ENCODE data around the gene ABCA13.
"Not testable (repeated sequence)": the region's sequence is repeated elsewhere in the genome, so short reads cannot be mapped to it uniquely, and the experiment has no call there.

The ABCA13 gene

DNA sequence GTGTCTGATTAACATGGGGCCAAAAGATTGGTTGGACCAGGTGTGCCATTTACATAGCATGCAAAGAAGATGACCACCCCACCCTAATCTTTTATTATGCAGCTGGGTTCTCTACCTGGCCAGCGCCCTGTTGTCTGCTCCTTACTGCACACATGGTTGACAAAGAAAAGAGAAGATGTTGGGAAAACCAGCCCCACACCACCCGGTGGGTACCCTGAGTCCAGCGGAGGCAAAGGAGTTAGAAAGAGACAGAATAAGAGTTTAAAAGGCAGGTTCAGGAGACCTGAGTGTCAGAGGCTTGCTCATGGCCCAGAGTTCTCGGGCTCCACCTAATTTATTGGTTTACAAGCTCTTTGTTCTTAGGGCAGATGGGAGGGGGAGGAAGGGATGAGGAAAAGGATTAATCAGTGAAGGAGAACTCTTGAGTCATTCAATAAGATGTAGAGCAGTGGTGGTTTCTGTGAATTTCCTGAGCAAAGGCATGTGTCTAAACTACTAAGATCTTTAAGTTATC lies 24.1 kb upstream of the ABCA13 start:
- Histone ChIP-seq H2AFZ (ENCODE audit: low read depth) (no peak overlapping the region), H3K9ac (no peak overlapping the region), H3K36me3 (ENCODE audit: insufficient read depth) (no peaks in the 10 kb centered on the region)

GRCh38 chr7:48147690-48148089 lies 23.6 kb upstream of the ABCA13 start:
- not testable (repeated sequence) for H3K4me3 ChIP-seq (IDR thresholded peaks at IDR 0.05; ENCODE audit: insufficient read depth, low read depth, low read length)

More for the DNA sequence above, 24.1 kb upstream of the ABCA13 start:
- no peak overlapping the region for H3K27ac ChIP-seq
- TF ChIP-seq CTCF (conservative IDR thresholded peaks at IDR 0.05; ENCODE audit: low read depth, low read length): no peak
- no peaks in the 10 kb centered on the region for H3K4me1 ChIP-seq (ENCODE audit: low read depth, poor library complexity, severe bottlenecking)
- H3K79me2 ChIP-seq (ENCODE audit: insufficient read depth, low read depth): no peaks in the 10 kb centered on the region
- H4K20me1 ChIP-seq (ENCODE audit: insufficient read depth): no peaks in the 10 kb centered on the region
- no peak overlapping the region for H3K4me2 ChIP-seq
- no peak overlapping the region for H3K4me3 ChIP-seq (IDR thresholded peaks at IDR 0.05; ENCODE audit: insufficient read depth, low read depth, low read length)
- H3K27me3 ChIP-seq (ENCODE audit: insufficient read depth, low read depth): no peaks in the 10 kb centered on the region

GRCh38 chr7:48148311-48148710 lies 22.9 kb upstream of the ABCA13 start:
- Histone ChIP-seq H3K4me1 (ENCODE audit: low read depth, poor library complexity, severe bottlenecking) (no peaks in the 10 kb centered on the region), H3K4me2 (no peak overlapping the region), H3K27ac (no peak overlapping the region), H3K9ac (no peak overlapping the region), H3K27me3 (ENCODE audit: insufficient read depth, low read depth) (no peaks in the 10 kb centered on the region), H2AFZ (ENCODE audit: low read depth) (no peak overlapping the region), H3K4me3 (IDR thresholded peaks at IDR 0.05; ENCODE audit: insufficient read depth, low read depth, low read length) (no peak overlapping the region), H3K79me2 (ENCODE audit: insufficient read depth, low read depth) (no peaks in the 10 kb centered on the region), H4K20me1 (ENCODE audit: insufficient read depth) (no peaks in the 10 kb centered on the region), H3K36me3 (ENCODE audit: insufficient read depth) (no peaks in the 10 kb centered on the region)
- no peak for TF ChIP-seq CTCF (conservative IDR thresholded peaks at IDR 0.05; ENCODE audit: low read depth, low read length)

More at GRCh38 chr7:48147690-48148089, 23.6 kb upstream of the ABCA13 start:
- not testable (repeated sequence) for H3K79me2 ChIP-seq (ENCODE audit: insufficient read depth, low read depth); H3K9ac ChIP-seq; H3K27ac ChIP-seq; H3K36me3 ChIP-seq (ENCODE audit: insufficient read depth); H3K27me3 ChIP-seq (ENCODE audit: insufficient read depth, low read depth); H2AFZ ChIP-seq (ENCODE audit: low read depth); H3K4me1 ChIP-seq (ENCODE audit: low read depth, poor library complexity, severe bottlenecking); H3K4me2 ChIP-seq; H4K20me1 ChIP-seq (ENCODE audit: insufficient read depth)

- Histone ChIP-seq H4K20me1 (ENCODE audit: insufficient read depth) (no peaks in the 10 kb centered on the region), H3K27me3 (ENCODE audit: insufficient read depth, low read depth) (no peaks in the 10 kb centered on the region), H2AFZ (ENCODE audit: low read depth) (no peak overlapping the region), H3K27ac (no peak overlapping the region), H3K4me3 (IDR thresholded peaks at IDR 0.05; ENCODE audit: insufficient read depth, low read depth, low read length) (no peak overlapping the region), H3K36me3 (ENCODE audit: insufficient read depth) (no peaks in the 10 kb centered on the region), H3K79me2 (ENCODE audit: insufficient read depth, low read depth) (no peaks in the 10 kb centered on the region), H3K4me1 (ENCODE audit: low read depth, poor library complexity, severe bottlenecking) (no peaks in the 10 kb centered on the region), H3K4me2 (no peak overlapping the region), H3K9ac (no peak overlapping the region)
- no peak for TF ChIP-seq CTCF (conservative IDR thresholded peaks at IDR 0.05; ENCODE audit: low read depth, low read length)
Measured at GRCh38 chr7:48149058-48149457, 22.2 kb upstream of the ABCA13 start.

- no peak for TF ChIP-seq CTCF (conservative IDR thresholded peaks at IDR 0.05; ENCODE audit: low read depth, low read length)
- Histone ChIP-seq H3K79me2 (ENCODE audit: insufficient read depth, low read depth) (no peaks in the 10 kb centered on the region), H3K4me2 (no peak overlapping the region), H3K4me3 (IDR thresholded peaks at IDR 0.05; ENCODE audit: insufficient read depth, low read depth, low read length) (no peak overlapping the region), H3K27ac (no peak overlapping the region), H3K9ac (no peak overlapping the region), H3K27me3 (ENCODE audit: insufficient read depth, low read depth) (no peaks in the 10 kb centered on the region), H4K20me1 (ENCODE audit: insufficient read depth) (no peaks in the 10 kb centered on the region), H2AFZ (ENCODE audit: low read depth) (no peak overlapping the region), H3K36me3 (ENCODE audit: insufficient read depth) (no peaks in the 10 kb centered on the region), H3K4me1 (ENCODE audit: low read depth, poor library complexity, severe bottlenecking) (peaks cover 4% of the 10 kb centered on the region)
Measured at GRCh38 chr7:48150086-48150485, 21.2 kb upstream of the ABCA13 start.
